GM13977 (cell line): ENCODE results near the gene DLL4.

ENCODE experiments used
- DNase-seq: peaks from one replicate; pipeline ENCODE4 v3.0.0; 2012; ENCODE audit warnings: low spot score
- CTCF ChIP-seq: IDR thresholded peaks from 2 replicates; pipeline ENCODE4 v1.5.1; 2012; ENCODE audit warnings: mild to moderate bottlenecking, control low read depth; ENCODE audit not compliant: insufficient read depth; ENCODE audit errors: extremely low read depth, missing control alignments
- in situ Hi-C: fragments of 300-500 bp; cut with MboI; formaldehyde crosslinking; loops from one replicate; pipeline ENCODE4 v1.12.0; 2022; ENCODE audit warnings: low sequenced_read_pairs, low pct_unique_long_range_greater_than_20kb, mixed read lengths, inconsistent platforms; ENCODE audit not compliant: unreplicated experiment

DLL4 gene

GRCh38 chr15:40912478-40912877 lies 16.7 kb upstream of the DLL4 start:
- TF ChIP-seq CTCF: no peak
- peak; percentile 53 for DNase-seq
- in situ Hi-C loops: no loop called here

- no peak for DNase-seq
- no peak for TF ChIP-seq CTCF
- in situ Hi-C loops: no loop called here
Observed at GRCh38 chr15:40914013-40914412, 15.1 kb upstream of the DLL4 start.

GRCh38 chr15:40914486-40914885 lies 14.7 kb upstream of the DLL4 start:
- TF ChIP-seq CTCF: peak; percentile 8
- in situ Hi-C loops: no loop called here
- no peak for DNase-seq

GRCh38 chr15:40915116-40915661 lies 14.0 kb upstream of the DLL4 start:
- no peak for DNase-seq
- TF ChIP-seq CTCF: no peak
- in situ Hi-C loops: no loop called here

GRCh38 chr15:40915679-40916078 lies 13.5 kb upstream of the DLL4 start:
- in situ Hi-C loops: no loop called here
- no peak for TF ChIP-seq CTCF
- no peak for DNase-seq

- DNase-seq: no peak
- TF ChIP-seq CTCF: no peak
- in situ Hi-C loops: no loop called here
Observed at GRCh38 chr15:40917585-40917984, 11.6 kb upstream of the DLL4 start.

GRCh38 chr15:40918146-40918798 lies 10.9 kb upstream of the DLL4 start:
- in situ Hi-C loops: no loop called here
- DNase-seq: no peak

More at GRCh38 chr15:40918146-40918798, 10.9 kb upstream of the DLL4 start:
- TF ChIP-seq CTCF: no peak
